HUDEP-2 (cell line): ENCODE results near the gene DGKZ.
"Not testable (repeated sequence)": the region's sequence is repeated elsewhere in the genome, so short reads cannot be mapped to it uniquely, and the experiment has no call there.

ENCODE experiments used
- DNase-seq, 76 experiments: peaks; one replicate each; lab custom pipeline; 2025; ENCODE audit not compliant: unreplicated experiment in 76 of 76; lab: John Stamatoyannopoulos, UW

DGKZ gene

GRCh38 chr11:46379482-46380293, 32.4 kb downstream of the DGKZ start:
- DNase-seq = not testable (repeated sequence)

- DNase-seq = peak in 1 of 76 experiments; percentile 48
Measured at GRCh38 chr11:46380340-46381047, 33.2 kb downstream of the DGKZ start.

- no peak for DNase-seq
Measured at GRCh38 chr11:46381048-46381818, 34.0 kb downstream of the DGKZ start, which contains the start of gene MDK. Gene MDK, plus strand, starts transcription at chr11:46381669. Its CDS starts 389 bp downstream, at chr11:46382058.

GRCh38 chr11:46381819-46382645, 34.8 kb downstream of the DGKZ start:
- DNase-seq = no peak

GRCh38 chr11:46382646-46383403, 35.6 kb downstream of the DGKZ start:
- peak in 7 of 76 experiments; percentile 12 to 52 (median 24) for DNase-seq

- DNase-seq = no peak
Measured at GRCh38 chr11:46383404-46383758, 36.1 kb downstream of the DGKZ start.

- DNase-seq = peak in 2 of 76 experiments; percentile 15 to 22
Measured at GRCh38 chr11:46383974-46384701, 36.9 kb downstream of the DGKZ start.

- no peak for DNase-seq
Measured at GRCh38 chr11:46385169-46386004, 38.1 kb downstream of the DGKZ start.

- no peak for DNase-seq
Measured at GRCh38 chr11:46386005-46386578, 38.8 kb downstream of the DGKZ start.

- no peak for DNase-seq
Measured at GRCh38 chr11:46386674-46387073, 39.4 kb downstream of the DGKZ start.

- DNase-seq = no peak
Measured at GRCh38 chr11:46387456-46387855, 40.2 kb downstream of the DGKZ start.

GRCh38 chr11:46387919-46388618, 40.8 kb downstream of the DGKZ start:
- DNase-seq = peak in 1 of 76 experiments; percentile 18

- DNase-seq = peak in 2 of 76 experiments; percentile 10 to 37
Measured at GRCh38 chr11:46388619-46389449, 41.6 kb downstream of the DGKZ start.

- DNase-seq = peak in 63 of 76 experiments; percentile 7 to 75 (median 51)
Measured at GRCh38 chr11:46389450-46390330, 42.4 kb downstream of the DGKZ start.
